Esophagus squamous epithelium (tissue), 5 donors: ENCODE results near the gene DNAJC13. TPM values are rescaled to one million over a fixed set of nuclear protein-coding genes. Genes with fewer than 3 reads are reported as not detected.

Source experiments
- DNase-seq: peaks from one replicate; lab custom pipeline; 2025; lab: John Stamatoyannopoulos, UW
- H3K27ac ChIP-seq, 4 donors: fragments of 200-600 bp; sonication (generic); one replicate each; pipeline ENCODE4 v1.5.1; 2016 to 2019; ENCODE audit warnings: mild to moderate bottlenecking in 1 of 4
- H3K27me3 ChIP-seq, 4 donors: fragments of 200-600 bp; sonication (generic); 1 replicate in 3 of 4; 2 replicates in 1 of 4; pipeline versions ENCODE4 v1.5.1 to v1.6.0; 2017 to 2021; ENCODE audit warnings: antibody characterized with exemption in 1 of 4
- H3K36me3 ChIP-seq, 3 donors: fragments of 200-600 bp; sonication (generic); one replicate each; pipeline ENCODE4 v1.5.1; 2016 to 2019
- H3K4me1 ChIP-seq, 3 donors: fragments of 200-600 bp; sonication (generic); one replicate each; pipeline ENCODE4 v1.5.1; 2017 to 2019
- H3K4me3 ChIP-seq, 4 donors: fragments of 200-600 bp; sonication (generic); 1 replicate in 3 of 4; 2 replicates in 1 of 4; pipeline ENCODE4 v1.5.1; 2016 to 2019; ENCODE audit warnings: mild to moderate bottlenecking in 2 of 4, moderate library complexity in 1 of 4
- H3K9me3 ChIP-seq, 3 donors: fragments of 200-600 bp; sonication (generic); one replicate each; pipeline ENCODE4 v1.5.1; 2016 to 2019
- POLR2A ChIP-seq, 4 donors: fragments of 450-650 bp; IDR thresholded peaks; one replicate each; pipeline ENCODE4 v1.6.1; 2017; ENCODE audit warnings: antibody characterized with exemption in 4 of 4, mild to moderate bottlenecking in 4 of 4, moderate library complexity in 3 of 4
- WGBS, 2 donors: methylation state at CpG; one replicate each; pipeline ENCODE4 v1.1.5; 2018; 5-methylcytosine and 5-hydroxymethylcytosine counted together
- intact Hi-C: fragments of 100-400 bp; cut with DNase I; formaldehyde crosslinking; loops from one replicate; pipeline ENCODE4 v1.15.0; 2022
- total RNA-seq, 4 donors: library from RNA; depleted of rRNA; stranded (reverse); fragments of >200 nt; gene quantifications; one replicate each; pipeline ENCODE4 v1.1.0, GENCODE V29; 2016
- TF ChIP-seq, protein P1 (sequence below), 6 experiments: fragments of 450-650 bp in 4 of 6; fragments of 200-600 bp in 2 of 6; sonication (generic) in 2 of 6; IDR thresholded peaks; one replicate each; pipeline ENCODE4 v1.5.1; 2016 to 2019; ENCODE audit warnings: antibody characterized with exemption in 6 of 6, mild to moderate bottlenecking in 4 of 6, moderate library complexity in 4 of 6
- donor health status: DM: yes; HTN: yes; CAD: no.

Gene DNAJC13
- total RNA-seq, 4 donors from 2014 or later: 23.0 to 36.4 (median 25.9) TPM

DNA sequence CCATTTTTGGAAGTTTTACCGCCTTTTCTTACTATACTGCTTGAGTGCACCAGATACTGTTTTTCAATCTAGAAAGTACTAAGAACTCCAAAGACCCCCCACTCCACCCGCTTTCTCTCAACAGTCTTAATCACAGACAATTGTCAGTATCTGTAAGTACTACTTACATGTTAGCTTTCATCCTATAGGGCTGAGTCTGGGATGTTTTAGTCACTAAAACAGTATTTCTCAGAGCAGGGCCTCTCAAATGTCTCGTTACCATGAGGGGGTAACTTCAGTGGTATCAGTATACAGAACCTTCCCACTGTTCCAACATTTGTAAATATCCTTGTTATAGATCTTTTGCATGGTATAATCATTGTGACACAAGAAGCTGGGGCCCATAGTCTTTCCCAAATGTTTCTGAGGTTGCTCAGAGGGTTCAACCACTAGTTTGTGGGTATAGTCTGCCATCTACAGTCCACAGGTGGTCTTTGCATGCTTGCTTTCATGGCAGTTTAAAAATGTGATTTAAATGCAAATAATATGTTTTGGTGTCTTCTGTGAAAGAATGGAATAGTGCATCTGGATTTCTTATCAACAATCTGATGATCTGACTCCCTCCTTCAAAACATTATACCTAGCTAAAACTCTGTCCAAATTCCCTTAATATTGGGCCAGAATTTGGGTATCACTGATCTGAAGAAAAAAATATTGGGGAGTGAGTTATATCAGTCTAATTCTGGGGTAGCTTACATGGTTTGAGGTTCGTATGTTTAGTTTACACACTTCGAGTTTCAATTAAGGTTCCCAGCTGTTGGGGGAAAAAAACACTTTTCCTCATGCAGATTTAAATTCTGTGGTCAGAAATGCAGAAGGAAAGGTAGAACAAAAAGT lies 18.0 kb upstream of the DNAJC13 start:
- no peak overlapping the region for H3K4me3 ChIP-seq
- no peak for TF ChIP-seq POLR2A (IDR thresholded peaks at IDR 0.05)
- TF ChIP-seq, protein P1, sequence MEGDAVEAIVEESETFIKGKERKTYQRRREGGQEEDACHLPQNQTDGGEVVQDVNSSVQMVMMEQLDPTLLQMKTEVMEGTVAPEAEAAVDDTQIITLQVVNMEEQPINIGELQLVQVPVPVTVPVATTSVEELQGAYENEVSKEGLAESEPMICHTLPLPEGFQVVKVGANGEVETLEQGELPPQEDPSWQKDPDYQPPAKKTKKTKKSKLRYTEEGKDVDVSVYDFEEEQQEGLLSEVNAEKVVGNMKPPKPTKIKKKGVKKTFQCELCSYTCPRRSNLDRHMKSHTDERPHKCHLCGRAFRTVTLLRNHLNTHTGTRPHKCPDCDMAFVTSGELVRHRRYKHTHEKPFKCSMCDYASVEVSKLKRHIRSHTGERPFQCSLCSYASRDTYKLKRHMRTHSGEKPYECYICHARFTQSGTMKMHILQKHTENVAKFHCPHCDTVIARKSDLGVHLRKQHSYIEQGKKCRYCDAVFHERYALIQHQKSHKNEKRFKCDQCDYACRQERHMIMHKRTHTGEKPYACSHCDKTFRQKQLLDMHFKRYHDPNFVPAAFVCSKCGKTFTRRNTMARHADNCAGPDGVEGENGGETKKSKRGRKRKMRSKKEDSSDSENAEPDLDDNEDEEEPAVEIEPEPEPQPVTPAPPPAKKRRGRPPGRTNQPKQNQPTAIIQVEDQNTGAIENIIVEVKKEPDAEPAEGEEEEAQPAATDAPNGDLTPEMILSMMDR (IDR thresholded peaks at IDR 0.05): peak; percentile 47 to 85 (median 70)
- no peak for DNase-seq
- no peaks in the 10 kb centered on the region for H3K36me3 ChIP-seq
- intact Hi-C loops: no loop called here
- no peaks in the 10 kb centered on the region for H3K27me3 ChIP-seq
- H3K4me1 ChIP-seq: no peaks in the 10 kb centered on the region
- no peaks in the 10 kb centered on the region for H3K9me3 ChIP-seq
- no peak overlapping the region for H3K27ac ChIP-seq
- 54 to 58% methylated on average over 5 of the region's 5 CpGs for WGBS, 2 donors

DNA sequence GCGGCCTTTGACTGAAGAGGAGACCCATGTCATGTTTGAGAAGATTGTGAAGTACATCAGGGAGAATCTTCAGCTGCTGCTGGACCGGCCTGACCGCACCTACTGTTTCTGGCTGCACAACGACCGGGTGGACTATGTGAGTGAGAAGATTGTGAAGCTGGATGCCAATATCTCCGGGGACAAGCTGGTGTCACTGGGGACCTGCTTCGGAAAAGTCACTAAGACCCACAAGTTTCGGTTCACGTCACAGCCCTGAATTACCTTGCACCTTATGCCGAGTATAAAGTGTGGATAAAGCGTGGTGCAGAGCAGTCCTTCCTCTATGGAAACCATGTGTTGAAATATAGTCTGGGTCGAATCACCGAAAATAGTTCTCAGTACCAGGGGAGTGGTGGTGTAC lies 16.0 kb upstream of the DNAJC13 start:
- WGBS, 2 donors: 83 to 86% methylated on average over 13 of the region's 13 CpGs
- Histone ChIP-seq H3K36me3 (no peaks in the 10 kb centered on the region), H3K27me3 (no peaks in the 10 kb centered on the region), H3K4me3 (no peak overlapping the region), H3K9me3 (no peaks in the 10 kb centered on the region), H3K27ac (no peak overlapping the region), H3K4me1 (peaks cover 0 to 5% (median 0%) of the 10 kb centered on the region in 3 donors)
- DNase-seq: no peak
- TF ChIP-seq POLR2A (IDR thresholded peaks at IDR 0.05): no peak
- TF ChIP-seq, protein P1 (IDR thresholded peaks at IDR 0.05): no peak
- intact Hi-C loops: no loop called here

DNA sequence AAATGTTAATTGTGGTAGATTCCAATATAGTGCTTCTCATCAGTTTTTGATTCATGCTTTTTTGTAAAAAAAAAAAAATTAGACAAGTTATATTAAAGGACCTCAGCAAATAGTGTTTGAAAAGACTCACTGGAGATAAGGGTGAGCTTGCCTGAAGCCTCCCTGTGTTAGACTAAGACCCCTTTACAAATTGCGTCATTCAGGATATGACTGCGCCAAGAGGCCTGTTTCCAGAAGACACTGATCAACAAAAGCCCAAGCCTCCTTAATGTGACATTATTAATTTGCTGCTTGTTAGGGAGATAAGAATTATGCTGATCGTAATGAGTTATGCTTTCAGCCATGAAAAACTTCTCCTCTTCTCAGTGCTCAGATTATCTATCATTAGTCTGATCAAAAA lies 13.0 kb upstream of the DNAJC13 start:
- no peaks in the 10 kb centered on the region for H3K27me3 ChIP-seq
- H3K9me3 ChIP-seq: no peaks in the 10 kb centered on the region
- H3K27ac ChIP-seq: no peak overlapping the region
- no peaks in the 10 kb centered on the region for H3K36me3 ChIP-seq
- intact Hi-C loops: no loop called here
- TF ChIP-seq, protein P1 (IDR thresholded peaks at IDR 0.05): no peak
- no peak for TF ChIP-seq POLR2A (IDR thresholded peaks at IDR 0.05)
- WGBS, 2 donors: 83 to 86% methylated on average over 3 of the region's 3 CpGs
- peaks cover 0 to 5% (median 0%) of the 10 kb centered on the region in 3 donors for H3K4me1 ChIP-seq
- H3K4me3 ChIP-seq: no peak overlapping the region
- no peak for DNase-seq

DNA sequence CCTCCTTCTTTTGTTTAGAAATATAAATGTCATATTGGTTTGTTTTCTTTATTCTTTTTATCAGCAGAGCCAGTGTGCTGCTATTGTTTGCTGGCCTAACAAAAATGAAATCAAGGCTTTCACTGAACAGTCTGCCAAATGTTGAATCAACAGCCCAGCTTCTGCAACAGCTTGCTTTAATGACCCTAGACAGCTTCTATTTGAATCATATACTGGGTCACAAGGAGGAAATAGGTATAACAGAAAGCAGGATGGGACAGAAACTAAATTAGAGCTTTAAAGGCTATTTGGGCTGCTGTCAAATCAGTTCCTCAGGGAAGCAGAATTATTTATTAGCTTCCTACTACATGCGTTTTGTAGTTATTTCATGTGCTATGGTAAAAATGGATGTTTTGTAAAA lies 12.1 kb upstream of the DNAJC13 start:
- H3K9me3 ChIP-seq: no peaks in the 10 kb centered on the region
- TF ChIP-seq POLR2A (IDR thresholded peaks at IDR 0.05): no peak
- TF ChIP-seq, protein P1 (IDR thresholded peaks at IDR 0.05): no peak
- H3K4me3 ChIP-seq: no peak overlapping the region
- H3K36me3 ChIP-seq: no peaks in the 10 kb centered on the region
- no peaks in the 10 kb centered on the region for H3K27me3 ChIP-seq
- H3K27ac ChIP-seq: peak overlapping the region in 1 of 4 donors; percentile 5
- intact Hi-C loops: no loop called here
- peaks cover 0 to 5% (median 0%) of the 10 kb centered on the region in 3 donors for H3K4me1 ChIP-seq
- WGBS, 2 donors: 45 to 73% methylated on average over 1 of the region's 1 CpG
- DNase-seq: no peak

DNA sequence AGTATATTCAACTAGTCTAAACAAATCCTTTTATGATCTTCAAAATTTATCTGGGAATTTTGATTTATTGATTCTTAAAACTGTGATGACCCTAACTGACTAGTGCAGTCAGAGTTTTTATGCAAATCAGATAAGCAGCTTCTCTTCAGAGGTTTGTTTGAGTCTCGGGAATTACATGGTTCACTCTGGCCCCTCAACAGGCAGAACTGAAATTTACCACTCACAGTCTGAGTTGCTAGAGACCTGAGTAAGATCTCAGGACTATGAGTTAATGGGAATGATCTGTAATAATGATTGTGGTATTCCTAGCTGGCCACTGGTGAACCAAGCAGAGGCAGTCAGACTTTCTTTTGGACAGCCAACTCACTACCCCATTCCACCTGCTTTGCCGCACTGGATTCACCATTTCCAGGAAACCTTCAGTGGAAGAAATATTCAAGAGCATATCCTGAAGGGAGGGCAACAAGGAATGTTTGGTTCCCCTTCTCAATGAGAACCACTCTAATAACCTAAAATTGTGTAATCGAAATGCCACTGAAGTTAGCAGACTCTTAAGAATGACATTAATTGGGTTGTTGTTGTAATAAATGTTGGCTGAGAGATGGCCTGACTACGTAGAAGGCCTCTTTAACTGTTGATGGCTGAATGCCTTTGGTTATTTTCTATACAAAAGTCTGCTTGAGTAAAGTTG lies 11.5 kb upstream of the DNAJC13 start:
- Histone ChIP-seq H3K4me3 (no peak overlapping the region), H3K27ac (peak overlapping the region in 1 of 4 donors; percentile 5), H3K9me3 (no peaks in the 10 kb centered on the region), H3K27me3 (no peaks in the 10 kb centered on the region), H3K4me1 (peaks cover 0 to 5% (median 0%) of the 10 kb centered on the region in 3 donors), H3K36me3 (no peaks in the 10 kb centered on the region)
- TF ChIP-seq, protein P1 (IDR thresholded peaks at IDR 0.05): no peak
- WGBS, 2 donors: 76 to 95% methylated on average over 4 of the region's 4 CpGs
- intact Hi-C loops: no loop called here
- DNase-seq: no peak
